GM12878 (cell line): ENCODE data around the gene THUMPD3. TPM values are rescaled to one million over a fixed set of nuclear protein-coding genes. Genes with fewer than 3 reads are reported as not detected.

Experiments used
- ATAC-seq: fragments of 200-7000 bp; cut with Tn5 transposase; 3 replicates; pipeline ENCODE4 v1.9.1; 2020; ENCODE audit warnings: mild to moderate bottlenecking, moderate library complexity
- BruUV-seq: library from RNA; stranded (reverse); fragments of 400-500 nt; replicated peaks from 2 replicates; lab custom pipeline; 2021; lab: Mats Ljungman, UMichigan
- CTCF ChIA-PET: fragments of 300-600 bp; sonication (Branson Sonifier 250); formaldehyde crosslinking; extraction: SDS; loops from one replicate; lab custom pipeline; 2021; ENCODE audit warnings: inconsistent platforms; lab: Yijun Ruan, JAX
- POLR2A ChIA-PET: fragments of 350-600 bp; formaldehyde crosslinking; extraction: SDS; loops from one replicate; lab custom pipeline; 2021; ENCODE audit warnings: inconsistent platforms; lab: Charles Lee
- RAD21 ChIA-PET: fragments of 300-600 bp; sonication (Branson Sonifier 250); formaldehyde crosslinking; loops from one replicate; lab custom pipeline; 2023; ENCODE audit warnings: antibody characterized with exemption; ENCODE audit not compliant: unreplicated experiment; lab: Charles Lee
- SMC1A ChIA-PET: fragments of 300-600 bp; sonication (Branson Sonifier 250); formaldehyde crosslinking; loops from one replicate; lab custom pipeline; 2023; ENCODE audit not compliant: unreplicated experiment, uncharacterized antibody; lab: Charles Lee
- DNase-seq: peaks from one replicate; pipeline ENCODE4 v3.0.0-alpha.2; 2011; ENCODE audit warnings: low read depth, low spot score
- FAIRE-seq: peaks from 3 replicates; lab custom pipeline; 2011; peaks lifted over from hg19 to GRCh38; lab: Jason Lieb, UNC
- H2AFZ ChIP-seq: 2 replicates; pipeline ENCODE4 v1.6.0; 2011; ENCODE audit warnings: low read depth, low read length, control low read depth; ENCODE audit not compliant: control insufficient read depth
- H3K27ac ChIP-seq: 2 replicates; pipeline ENCODE4 v1.5.1; 2011; ENCODE audit warnings: control low read depth; ENCODE audit not compliant: control insufficient read depth, insufficient read depth
- H3K27me3 ChIP-seq, 2 experiments: replicated peaks in 1 of 2; 2 replicates each; pipeline versions ENCODE4 v1.6.0 to v1.6.1; 2011; ENCODE audit warnings: low read length in 1 of 2; ENCODE audit not compliant: control insufficient read depth in 2 of 2, insufficient read depth in 2 of 2
- H3K36me3 ChIP-seq, 2 experiments: 2 replicates each; pipeline ENCODE4 v1.5.1; 2011; ENCODE audit warnings: low read length in 1 of 2; ENCODE audit not compliant: control insufficient read depth in 2 of 2, insufficient read depth in 2 of 2
- H3K4me1 ChIP-seq: 2 replicates; pipeline ENCODE4 v1.6.1; 2011; ENCODE audit warnings: mild to moderate bottlenecking, low read length, moderate library complexity, mixed read lengths; ENCODE audit not compliant: control insufficient read depth, insufficient read depth
- H3K4me2 ChIP-seq: 2 replicates; pipeline ENCODE4 v1.6.0; 2011; ENCODE audit warnings: control low read depth; ENCODE audit not compliant: control insufficient read depth, insufficient read depth
- H3K4me3 ChIP-seq: fragments of 200-600 bp; sonication (generic); 2 replicates; pipeline ENCODE4 v1.5.1; 2016
- H3K79me2 ChIP-seq: 2 replicates; pipeline ENCODE4 v1.6.0; 2011; ENCODE audit warnings: low read length; ENCODE audit not compliant: control insufficient read depth, insufficient read depth
- H3K9ac ChIP-seq: 2 replicates; pipeline ENCODE4 v1.8.0; 2011; ENCODE audit warnings: low read length, control low read depth, mixed read lengths; ENCODE audit not compliant: control insufficient read depth, insufficient read depth
- H3K9me3 ChIP-seq: replicated peaks from 3 replicates; pipeline ENCODE4 v1.5.1; 2011; ENCODE audit warnings: mild to moderate bottlenecking, low read length; ENCODE audit not compliant: control insufficient read depth, insufficient read depth
- H4K20me1 ChIP-seq: 2 replicates; pipeline ENCODE4 v1.6.0; 2011; ENCODE audit not compliant: control insufficient read depth, insufficient read depth
- CBFB ChIP-seq: IDR thresholded peaks from 2 replicates; pipeline ENCODE4 v1.6.1; 2016; ENCODE audit warnings: antibody characterized with exemption, low read depth
- CHD4 ChIP-seq: fragments of 200-600 bp; sonication (generic); IDR thresholded peaks from 2 replicates; pipeline ENCODE4 v1.6.1; 2016; ENCODE audit warnings: mild to moderate bottlenecking
- CREM ChIP-seq: IDR thresholded peaks from 2 replicates; pipeline ENCODE4 v1.6.1; 2014; ENCODE audit warnings: antibody characterized with exemption, low read depth
- E2F4 ChIP-seq: IDR thresholded peaks from 2 replicates; pipeline ENCODE4 v1.6.1; 2012; ENCODE audit warnings: low read depth, low read length, improper control_type of control experiment
- E4F1 ChIP-seq: fragments of 450-650 bp; IDR thresholded peaks from 2 replicates; pipeline ENCODE4 v1.6.1; 2018; ENCODE audit warnings: borderline replicate concordance, mild to moderate bottlenecking; ENCODE audit not compliant: partially characterized antibody
- IKZF1 ChIP-seq: fragments of 450-650 bp; conservative IDR thresholded peaks from 2 replicates; pipeline ENCODE4 v1.6.1; 2017; ENCODE audit warnings: antibody characterized with exemption, mild to moderate bottlenecking
- MEF2B ChIP-seq: fragments of 450-650 bp; IDR thresholded peaks from 2 replicates; pipeline ENCODE4 v1.6.1; 2018; ENCODE audit warnings: mild to moderate bottlenecking, moderate library complexity; ENCODE audit not compliant: partially characterized antibody, poor library complexity, severe bottlenecking
- MTA2 ChIP-seq: fragments of 450-650 bp; IDR thresholded peaks from 2 replicates; pipeline ENCODE4 v1.6.1; 2016; ENCODE audit warnings: low read depth, mild to moderate bottlenecking, moderate library complexity
- NFYA ChIP-seq: IDR thresholded peaks from 2 replicates; pipeline ENCODE4 v1.6.1; 2011; ENCODE audit warnings: low read depth, mild to moderate bottlenecking, low read length, improper control_type of control experiment, borderline replicate concordance
- NKRF ChIP-seq: fragments of 450-650 bp; conservative IDR thresholded peaks from 2 replicates; pipeline ENCODE4 v1.6.1; 2017; ENCODE audit warnings: mild to moderate bottlenecking, moderate library complexity
- RB1 ChIP-seq: fragments of 450-650 bp; formaldehyde crosslinking; IDR thresholded peaks from 2 replicates; pipeline ENCODE4 v1.6.1; 2017; ENCODE audit warnings: mild to moderate bottlenecking, borderline replicate concordance
- SMAD1 ChIP-seq: fragments of 450-650 bp; IDR thresholded peaks from 2 replicates; pipeline ENCODE4 v1.6.1; 2018; ENCODE audit warnings: mild to moderate bottlenecking, low read depth; ENCODE audit not compliant: partially characterized antibody
- SMARCA5 ChIP-seq: fragments of 450-650 bp; IDR thresholded peaks from 2 replicates; pipeline ENCODE4 v1.6.1; 2017; ENCODE audit warnings: mild to moderate bottlenecking
- SRF ChIP-seq, 2 experiments: IDR thresholded peaks; 2 replicates each; pipeline ENCODE4 v1.6.1; 2011; ENCODE audit warnings: low read depth in 2 of 2, low read length in 2 of 2, mild to moderate bottlenecking in 1 of 2, moderate library complexity in 1 of 2
- TBL1XR1 ChIP-seq: IDR thresholded peaks from 2 replicates; pipeline ENCODE4 v1.6.1; 2012; ENCODE audit warnings: low read depth, low read length, improper control_type of control experiment
- TCF3 ChIP-seq: IDR thresholded peaks from 2 replicates; pipeline ENCODE4 v1.6.1; 2012; ENCODE audit warnings: low read depth, mild to moderate bottlenecking, low read length, borderline replicate concordance; ENCODE audit not compliant: insufficient read depth
- ZBTB33 ChIP-seq: fragments of 450-650 bp; IDR thresholded peaks from 2 replicates; pipeline ENCODE4 v1.6.1; 2017; ENCODE audit warnings: mild to moderate bottlenecking
- WGBS: methylation state at CpG from one replicate; pipeline ENCODE4 v1.1.6; 2016; ENCODE audit warnings: low lambda C conversion rate; ENCODE audit not compliant: insufficient replicate concordance, insufficient coverage; ENCODE audit errors: missing lambda C conversion rate; 5-methylcytosine and 5-hydroxymethylcytosine counted together
- in situ Hi-C: fragments of 300-500 bp; cut with MboI; formaldehyde crosslinking; loops from 9 replicates; pipeline ENCODE4 v1.14.3; 2018; ENCODE audit warnings: mixed read lengths
- intact Hi-C: fragments of 100-400 bp; cut with micrococcal nuclease; formaldehyde crosslinking; loops from one replicate; pipeline ENCODE4 v1.14.2; 2022; ENCODE audit not compliant: unreplicated experiment
- polyA plus RNA-seq, 11 experiments: library from polyadenylated mRNA; depleted of rRNA in 4 of 11; unstranded in 6 of 11; stranded (reverse) in 5 of 11; fragments of >200 nt; fragmentation: Nextera tagmentation in 4 of 11; fragmentation: Illumina TruSeq in 1 of 11; extraction: Ambion mirVana in 4 of 11; extraction: Trizol in 1 of 11; gene quantifications; 1 replicate in 1 of 11; 2 replicates in 10 of 11; pipeline versions ENCODE4 v1.2.1 to v1.2.3, GENCODE V29; 2011 to 2016; ENCODE audit warnings: inconsistent platforms in 2 of 11, missing spikeins in 2 of 11, low read depth in 1 of 11
- total RNA-seq, 4 experiments: library from RNA; depleted of rRNA in 3 of 4; stranded (reverse); fragments of >200 nt in 3 of 4; fragmentation: Illumina TruSeq in 1 of 4; extraction: Trizol in 1 of 4; gene quantifications; 2 replicates each; pipeline versions ENCODE4 v1.2.1 to v1.2.3, GENCODE V29; 2013 to 2021

The THUMPD3 gene
- total and polyA plus RNA-seq, 10 of the 15 experiments (the other 5 are each of a cell fraction or from before 2014, with no cell fraction given): 28.7 to 47.4 (median 41.8) TPM

GRCh38 chr3:9396301-9396631 is 33.4 kb downstream of the THUMPD3 start:
- FAIRE-seq: peak; percentile 23
- Histone ChIP-seq H3K4me1 (peaks cover 8% of the 10 kb centered on the region; the same call in 1 of the 2 replicates), H3K9me3 (no peaks in the 10 kb centered on the region), H4K20me1 (peaks cover 3% of the 10 kb centered on the region), H3K79me2 (peaks cover 91% of the 10 kb centered on the region), H3K27ac (peak overlapping the region; percentile 93), H3K4me3 (peak overlapping the region; percentile 77), H2AFZ (peak overlapping the region; percentile 19; the same call in 1 of the 2 replicates), H3K27me3 (no peaks in the 10 kb centered on the region), H3K4me2 (peak overlapping the region; percentile 89; the same call in 1 of the 2 replicates), H3K9ac (peak overlapping the region; percentile 91), H3K36me3 (peaks cover 2 to 31% of the 10 kb centered on the region in 2 experiments)
- intact Hi-C loops: loop anchor here (1.0 kb wide), 1 partner anchor 33 kb away; the partner anchor contains the start of gene THUMPD3
- SMC1A ChIA-PET: interaction anchor here (1.2 to 5.3 kb wide), 13 partner anchors 7 to 51 kb away, joined by 3 to 43 read pairs (median 5); partner anchors contain the start of gene THUMPD3
- in situ Hi-C loops: no loop called here
- peak; percentile 72 for DNase-seq
- peak; percentile 56 for ATAC-seq
- CTCF ChIA-PET: interaction anchor here (1.1 to 3.4 kb wide), 6 partner anchors 8 to 107 kb away, joined by 3 to 21 read pairs (median 6); partner anchors contain the start of gene THUMPD3
- no TSS peak for BruUV-seq
- POLR2A ChIA-PET: interaction anchor here (0.7 to 4.8 kb wide), 18 partner anchors 7 to 397 kb away, joined by 3 to 47 read pairs (median 5); partner anchors contain the start of genes ARPC4, TADA3 and THUMPD3
- under 1% methylated on average over 17 of the region's 25 CpGs for WGBS
- RAD21 ChIA-PET: interaction anchor here (0.9 to 3.5 kb wide), 9 partner anchors 8 to 253 kb away, joined by 3 to 20 read pairs (median 4); partner anchors contain the start of genes MTMR14 and THUMPD3
- no peak for TF ChIP-seq SMAD1
- TF ChIP-seq SRF (IDR thresholded peaks at IDR 0.05; ENCODE audit: low read depth in 2 of 2, low read length in 2 of 2): peak in 1 of 2 experiments; percentile 21; a peak in 1 of 4 replicates
- TF ChIP-seq TCF3: 0 out of 2 replicates have a peak, but pooled peaks have one; percentile 27
- no peak for TF ChIP-seq CREM
- TF ChIP-seq SMARCA5: no peak
- no peak for TF ChIP-seq E4F1
- peak; percentile 54 for TF ChIP-seq NKRF
- no peak for TF ChIP-seq MTA2
- TF ChIP-seq MEF2B: peak; percentile 37
- TF ChIP-seq RB1: no peak
- TF ChIP-seq TBL1XR1: no peak
- no peak for TF ChIP-seq ZBTB33
- no peak for TF ChIP-seq E2F4
- no peak for TF ChIP-seq CBFB
- TF ChIP-seq IKZF1: peak; percentile 68
- TF ChIP-seq CHD4: no peak
- TF ChIP-seq NFYA: no peak
